Brain microvascular endothelial cell (primary cell): ENCODE measurements around the gene SPINT3.

Experiments used
- DNase-seq: peaks from one replicate; pipeline ENCODE4 v3.0.0-alpha.2; 2020
- H3K27ac ChIP-seq: fragments of 250-450 bp; sonication (Bioruptor Pico); 2 replicates; pipeline ENCODE4 v1.5.1; 2020; ENCODE audit warnings: mild to moderate bottlenecking, moderate library complexity
- H3K27me3 ChIP-seq: fragments of 250-450 bp; sonication (Bioruptor Pico); replicated peaks from 2 replicates; pipeline ENCODE4 v1.5.1; 2020; ENCODE audit warnings: mild to moderate bottlenecking
- H3K36me3 ChIP-seq: fragments of 250-450 bp; sonication (Bioruptor Pico); replicated peaks from 2 replicates; pipeline ENCODE4 v1.5.1; 2020; ENCODE audit warnings: mild to moderate bottlenecking
- H3K4me3 ChIP-seq: 2 replicates; pipeline ENCODE4 v1.5.1; 2011; ENCODE audit warnings: low read depth, mild to moderate bottlenecking, control low read depth, low read length, moderate library complexity
- in situ Hi-C: cut with HindIII; loops from 2 replicates; pipeline ENCODE4 v1.10.0; 2017; ENCODE audit warnings: low sequenced_read_pairs, low pct_ligation_motif_present
- TF ChIP-seq, protein P1 (sequence below): IDR thresholded peaks from 2 replicates; pipeline ENCODE4 v1.5.1; 2011; ENCODE audit warnings: low read depth, mild to moderate bottlenecking, moderate library complexity, low read length, control low read depth, inconsistent platforms; ENCODE audit errors: missing control alignments

SPINT3 gene

GRCh38 chr20:45508068-45508886 is 7.1 kb downstream of the SPINT3 start:
- no peaks in the 10 kb centered on the region for H3K27me3 ChIP-seq
- TF ChIP-seq, protein P1, sequence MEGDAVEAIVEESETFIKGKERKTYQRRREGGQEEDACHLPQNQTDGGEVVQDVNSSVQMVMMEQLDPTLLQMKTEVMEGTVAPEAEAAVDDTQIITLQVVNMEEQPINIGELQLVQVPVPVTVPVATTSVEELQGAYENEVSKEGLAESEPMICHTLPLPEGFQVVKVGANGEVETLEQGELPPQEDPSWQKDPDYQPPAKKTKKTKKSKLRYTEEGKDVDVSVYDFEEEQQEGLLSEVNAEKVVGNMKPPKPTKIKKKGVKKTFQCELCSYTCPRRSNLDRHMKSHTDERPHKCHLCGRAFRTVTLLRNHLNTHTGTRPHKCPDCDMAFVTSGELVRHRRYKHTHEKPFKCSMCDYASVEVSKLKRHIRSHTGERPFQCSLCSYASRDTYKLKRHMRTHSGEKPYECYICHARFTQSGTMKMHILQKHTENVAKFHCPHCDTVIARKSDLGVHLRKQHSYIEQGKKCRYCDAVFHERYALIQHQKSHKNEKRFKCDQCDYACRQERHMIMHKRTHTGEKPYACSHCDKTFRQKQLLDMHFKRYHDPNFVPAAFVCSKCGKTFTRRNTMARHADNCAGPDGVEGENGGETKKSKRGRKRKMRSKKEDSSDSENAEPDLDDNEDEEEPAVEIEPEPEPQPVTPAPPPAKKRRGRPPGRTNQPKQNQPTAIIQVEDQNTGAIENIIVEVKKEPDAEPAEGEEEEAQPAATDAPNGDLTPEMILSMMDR: no peak
- no peak overlapping the region for H3K27ac ChIP-seq
- DNase-seq: no peak
- H3K4me3 ChIP-seq: no peak overlapping the region
- in situ Hi-C loops: no loop called here
- H3K36me3 ChIP-seq: no peaks in the 10 kb centered on the region

DNA sequence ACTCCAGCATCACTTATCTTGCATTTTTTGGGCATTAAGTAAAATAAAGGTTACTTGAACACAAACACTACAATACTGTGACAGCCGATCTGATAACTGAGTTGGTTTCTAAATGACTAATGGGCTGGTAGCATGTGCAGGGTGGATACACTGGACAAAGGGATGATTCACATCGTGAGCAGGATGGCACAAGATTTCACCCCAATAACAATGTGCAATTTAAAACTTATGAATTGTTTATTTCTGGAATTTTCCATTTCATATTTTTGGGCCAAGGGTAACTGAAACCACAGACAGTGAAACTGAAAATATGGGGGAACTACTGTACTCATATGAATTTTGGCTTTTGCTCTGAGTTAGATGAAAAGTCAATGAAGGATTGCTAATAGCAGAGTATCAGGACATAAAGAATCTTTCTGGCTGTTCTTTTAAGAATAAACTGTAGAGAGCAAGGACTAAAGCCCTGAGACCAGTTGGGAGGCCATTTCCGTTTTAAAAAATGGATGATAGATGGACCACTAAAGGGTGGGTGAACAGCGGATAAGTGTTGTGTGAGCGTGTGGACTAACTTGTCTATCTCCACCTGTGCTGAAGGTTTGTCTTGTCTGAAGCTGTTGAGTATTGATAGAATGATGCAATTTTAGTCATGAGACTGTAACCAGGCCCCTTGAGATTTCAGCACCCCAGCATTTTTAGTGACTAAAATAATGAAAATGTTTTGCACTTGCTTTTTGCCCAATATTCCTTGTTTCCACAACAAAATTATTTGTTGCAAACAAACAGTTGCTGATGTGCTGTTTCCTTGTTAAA is 8.2 kb downstream of the SPINT3 start:
- TF ChIP-seq, protein P1: no peak
- no peak for DNase-seq
- H3K27ac ChIP-seq: no peak overlapping the region
- no peaks in the 10 kb centered on the region for H3K36me3 ChIP-seq
- no peaks in the 10 kb centered on the region for H3K27me3 ChIP-seq
- in situ Hi-C loops: no loop called here
- H3K4me3 ChIP-seq: no peak overlapping the region

GRCh38 chr20:45506398-45506797 is 9.0 kb downstream of the SPINT3 start:
- TF ChIP-seq, protein P1: no peak
- DNase-seq: no peak
- H3K27me3 ChIP-seq: no peaks in the 10 kb centered on the region
- in situ Hi-C loops: no loop called here
- no peaks in the 10 kb centered on the region for H3K36me3 ChIP-seq
- no peak overlapping the region for H3K4me3 ChIP-seq
- no peak overlapping the region for H3K27ac ChIP-seq

- TF ChIP-seq, protein P1: no peak
- in situ Hi-C loops: no loop called here
- Histone ChIP-seq H3K27me3 (no peaks in the 10 kb centered on the region), H3K27ac (no peak overlapping the region), H3K36me3 (no peaks in the 10 kb centered on the region), H3K4me3 (no peak overlapping the region)
- no peak for DNase-seq
Observed at GRCh38 chr20:45503403-45503802, 12.0 kb downstream of the SPINT3 start.

DNA sequence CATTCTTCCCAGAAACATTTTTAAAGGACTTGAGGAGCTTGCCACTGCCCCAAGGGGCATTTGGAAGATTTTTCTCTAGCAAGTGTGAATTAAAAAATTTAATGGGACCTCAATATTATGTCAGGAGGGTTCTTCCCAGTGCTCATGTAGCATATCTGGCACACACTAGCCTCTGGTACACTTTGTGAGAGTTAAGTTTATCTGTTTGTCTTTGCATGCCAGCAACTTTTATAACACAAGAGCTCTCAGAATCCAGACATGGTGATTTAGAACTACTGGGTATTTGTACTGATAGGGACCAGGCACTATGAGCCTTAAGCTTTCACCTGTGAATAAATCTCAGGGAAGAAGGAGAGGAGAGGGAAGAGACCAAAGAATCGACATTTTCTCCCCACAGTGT is 12.9 kb downstream of the SPINT3 start:
- no peak overlapping the region for H3K4me3 ChIP-seq
- H3K36me3 ChIP-seq: no peaks in the 10 kb centered on the region
- H3K27ac ChIP-seq: no peak overlapping the region
- TF ChIP-seq, protein P1: no peak
- in situ Hi-C loops: no loop called here
- no peak for DNase-seq
- no peaks in the 10 kb centered on the region for H3K27me3 ChIP-seq
